Ovary (tissue), 3 donors: ENCODE measurements around the gene ZDHHC15.

Experiments used
- POLR2A ChIP-seq: fragments of 450-650 bp; IDR thresholded peaks from one replicate; pipeline ENCODE4 v1.6.1; 2017; ENCODE audit warnings: antibody characterized with exemption, mild to moderate bottlenecking, moderate library complexity
- TF ChIP-seq, protein P1 (sequence below), 3 donors: fragments of 450-650 bp in 2 of 3; fragments of 200-600 bp in 1 of 3; IDR thresholded peaks; one replicate each; pipeline versions ENCODE4 v1.5.1 to v1.8.0; 2016 to 2022; ENCODE audit warnings: antibody characterized with exemption in 3 of 3, mild to moderate bottlenecking in 1 of 3
- donor health status: DM: no; HTN: no; CAD: no.

DNA sequence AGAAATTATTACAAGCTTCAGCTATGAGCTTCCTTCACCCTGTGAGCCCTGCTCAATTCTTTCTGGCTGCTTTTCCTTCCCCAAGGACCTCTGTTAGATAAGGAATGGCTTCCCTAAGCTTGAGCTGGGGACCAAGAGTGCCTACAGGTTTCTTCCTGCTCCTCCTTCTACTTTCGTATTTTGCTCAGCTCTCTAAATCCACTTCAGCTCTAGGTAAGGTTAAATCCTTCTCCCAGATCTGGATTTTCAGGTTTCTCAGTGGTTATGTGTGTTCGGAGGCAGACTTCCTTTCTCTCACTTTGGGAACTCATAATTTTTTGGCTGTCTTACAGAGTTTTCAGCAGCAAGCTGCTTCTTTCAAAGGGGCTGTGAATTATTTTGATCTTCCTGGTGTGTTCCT is 21.9 kb upstream of the ZDHHC15 start:
- no peak for TF ChIP-seq POLR2A
- TF ChIP-seq, protein P1, sequence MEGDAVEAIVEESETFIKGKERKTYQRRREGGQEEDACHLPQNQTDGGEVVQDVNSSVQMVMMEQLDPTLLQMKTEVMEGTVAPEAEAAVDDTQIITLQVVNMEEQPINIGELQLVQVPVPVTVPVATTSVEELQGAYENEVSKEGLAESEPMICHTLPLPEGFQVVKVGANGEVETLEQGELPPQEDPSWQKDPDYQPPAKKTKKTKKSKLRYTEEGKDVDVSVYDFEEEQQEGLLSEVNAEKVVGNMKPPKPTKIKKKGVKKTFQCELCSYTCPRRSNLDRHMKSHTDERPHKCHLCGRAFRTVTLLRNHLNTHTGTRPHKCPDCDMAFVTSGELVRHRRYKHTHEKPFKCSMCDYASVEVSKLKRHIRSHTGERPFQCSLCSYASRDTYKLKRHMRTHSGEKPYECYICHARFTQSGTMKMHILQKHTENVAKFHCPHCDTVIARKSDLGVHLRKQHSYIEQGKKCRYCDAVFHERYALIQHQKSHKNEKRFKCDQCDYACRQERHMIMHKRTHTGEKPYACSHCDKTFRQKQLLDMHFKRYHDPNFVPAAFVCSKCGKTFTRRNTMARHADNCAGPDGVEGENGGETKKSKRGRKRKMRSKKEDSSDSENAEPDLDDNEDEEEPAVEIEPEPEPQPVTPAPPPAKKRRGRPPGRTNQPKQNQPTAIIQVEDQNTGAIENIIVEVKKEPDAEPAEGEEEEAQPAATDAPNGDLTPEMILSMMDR (IDR thresholded peaks at IDR 0.05) = no peak
